ENCODE results near the gene BASP1.
"Not testable (repeated sequence)": the region's sequence is repeated elsewhere in the genome, so short reads cannot be mapped to it uniquely, and the experiment has no call there.

The BASP1 gene

GRCh38 chr5:17315710-17316221, 98.3 kb downstream of the BASP1 start:
- no peak for DNase-seq (ENCODE audit: low read depth in 1 of 2, low spot score in 1 of 2)

- no peak for DNase-seq (ENCODE audit: low read depth in 1 of 2, low spot score in 1 of 2)
Measured at GRCh38 chr5:17316970-17317459, 99.6 kb downstream of the BASP1 start.

- no peak for DNase-seq (ENCODE audit: low read depth in 1 of 2, low spot score in 1 of 2)
Measured at GRCh38 chr5:17317473-17317872, 100.0 kb downstream of the BASP1 start.

DNA sequence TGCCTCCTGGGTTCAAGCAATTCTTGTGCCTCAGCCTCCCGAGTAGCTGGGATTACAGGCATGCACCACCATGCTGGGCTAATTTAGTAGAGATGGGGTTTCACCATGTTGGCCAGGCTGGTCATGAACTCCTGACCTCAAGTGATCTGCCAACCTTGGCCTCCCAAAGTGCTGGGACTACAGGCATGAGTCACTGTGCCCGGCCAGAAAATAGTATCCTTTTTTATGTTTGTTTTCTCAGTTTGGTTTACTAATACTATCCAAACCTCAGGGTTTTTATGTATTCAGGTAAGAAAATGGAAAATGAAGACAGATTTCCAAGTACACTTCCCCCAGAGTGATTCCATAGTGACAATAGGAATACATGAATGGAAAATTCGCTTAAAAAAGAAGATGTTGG, 101.7 kb downstream of the BASP1 start:
- not testable (repeated sequence) for DNase-seq (ENCODE audit: low read depth in 1 of 2, low spot score in 1 of 2)

DNA sequence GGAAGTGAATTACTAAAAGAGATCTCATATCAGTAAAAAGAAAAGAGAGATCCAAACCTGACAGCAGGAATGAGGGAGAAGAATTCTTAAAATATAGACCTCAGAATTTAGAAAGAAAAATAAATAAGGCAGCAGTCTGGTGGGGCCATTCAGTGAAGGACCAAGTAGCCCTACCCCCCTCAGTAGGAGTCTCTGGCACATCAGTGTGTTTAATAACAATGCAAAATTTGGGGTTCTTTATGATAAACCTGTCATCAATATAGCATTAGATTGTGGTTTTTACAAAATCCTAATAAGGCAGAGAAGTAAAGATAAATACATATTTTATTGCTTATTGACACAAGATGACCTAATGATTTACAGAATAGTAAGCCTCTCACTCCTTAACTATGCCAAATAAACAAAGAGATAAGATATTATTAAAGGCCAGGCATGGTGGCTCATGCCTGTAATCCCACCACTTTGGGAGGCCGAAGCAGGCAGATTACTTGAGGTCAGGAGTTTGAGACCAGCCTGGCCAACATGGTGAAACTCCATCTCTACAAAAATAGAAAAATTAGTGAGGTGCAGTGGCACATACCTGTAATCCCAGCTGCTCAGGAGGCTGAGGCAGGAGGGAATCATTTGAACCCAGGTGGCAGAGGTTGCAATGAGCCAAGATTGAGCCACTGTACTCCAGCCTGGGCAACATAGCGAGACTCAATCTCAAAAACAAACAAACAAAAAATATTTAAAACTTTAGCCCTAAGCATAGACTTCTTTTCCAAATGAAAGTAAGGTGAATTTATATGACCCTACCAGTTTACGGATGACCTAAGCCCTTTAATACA, 108.6 kb downstream of the BASP1 start:
- no peak for DNase-seq (ENCODE audit: low read depth in 1 of 2, low spot score in 1 of 2)
